Measurements from ENCODE around the gene PLET1.

- no peak for TF ChIP-seq POLR2AphosphoS5 (IDR thresholded peaks at IDR 0.05; ENCODE audit: low read depth, low read length)
- no peak for TF ChIP-seq CTCF (IDR thresholded peaks at IDR 0.05 in 2 of 3, conservative IDR thresholded peaks at IDR 0.05 in 1 of 3; ENCODE audit: borderline replicate concordance in 1 of 3, insufficient read depth in 1 of 3, low read depth in 2 of 3, low read length in 2 of 3)
- no peak for TF ChIP-seq ZNF274 (IDR thresholded peaks at IDR 0.05; ENCODE audit: low read depth, low read length)
- no peak for TF ChIP-seq ZBTB33 (IDR thresholded peaks at IDR 0.05; ENCODE audit: extremely low read depth, insufficient replicate concordance, low read length)
- no peak for TF ChIP-seq POLR2A (IDR thresholded peaks at IDR 0.05; ENCODE audit: borderline replicate concordance, extremely low read depth, insufficient read depth, insufficient read length)
- TF ChIP-seq EZH2 (IDR thresholded peaks at IDR 0.05) = no peak
Measured at GRCh38 chr11:112225753-112226061, 35.0 kb downstream of the PLET1 start.

All from HCT116 (cell line).